Left kidney (tissue), 2 donors: Measurements from ENCODE around the gene DARS2. TPM values are rescaled to one million over a fixed set of nuclear protein-coding genes. Genes with fewer than 3 reads are reported as not detected.
"Not testable (repeated sequence)": the region's sequence is repeated elsewhere in the genome, so short reads cannot be mapped to it uniquely, and the experiment has no call there.

Experiments used
- DNase-seq: peaks from one replicate; pipeline ENCODE4 v3.0.0-alpha.2; 2013
- polyA plus RNA-seq: library from polyadenylated mRNA; unstranded; fragments of 120-200 nt; gene quantifications from one replicate; pipeline ENCODE4 v1.2.1, GENCODE V29; 2013; ENCODE audit not compliant: insufficient read length

The DARS2 gene
- polyA plus RNA-seq, 1 donor, result 33.3 TPM

- DNase-seq, result no peak
Observed at GRCh38 chr1:173860065-173860464, 35.6 kb downstream of the DARS2 start.

GRCh38 chr1:173861731-173862145 lies 37.3 kb downstream of the DARS2 start:
- DNase-seq, result no peak

GRCh38 chr1:173862146-173862768 lies 37.8 kb downstream of the DARS2 start:
- not testable (repeated sequence) for DNase-seq

- DNase-seq, result no peak
Observed at GRCh38 chr1:173862769-173863223, 38.3 kb downstream of the DARS2 start.

GRCh38 chr1:173863224-173864161 lies 39.0 kb downstream of the DARS2 start:
- no peak for DNase-seq

GRCh38 chr1:173864179-173864867 lies 39.9 kb downstream of the DARS2 start:
- DNase-seq, result no peak

- DNase-seq, result no peak
Observed at GRCh38 chr1:173865468-173866164, 41.1 kb downstream of the DARS2 start.

- DNase-seq, result no peak
Observed at GRCh38 chr1:173866413-173867115, 42.1 kb downstream of the DARS2 start.

- no peak for DNase-seq
Observed at GRCh38 chr1:173867141-173867752, 42.8 kb downstream of the DARS2 start.

GRCh38 chr1:173867753-173868265 lies 43.3 kb downstream of the DARS2 start, which contains the start of gene GAS5:
Gene GAS5, minus strand, starts transcription at chr1:173867989.
- peak; percentile 100 for DNase-seq

- DNase-seq, result peak; percentile 81
Observed at GRCh38 chr1:173868266-173869020, 44.0 kb downstream of the DARS2 start, which contains the start of gene ZBTB37. Gene ZBTB37, plus strand, starts transcription at chr1:173868380. Its CDS starts 1,846 bp downstream, at chr1:173870226.

GRCh38 chr1:173869021-173869359 lies 44.5 kb downstream of the DARS2 start:
- no peak for DNase-seq

- no peak for DNase-seq
Observed at GRCh38 chr1:173870252-173871075, 46.0 kb downstream of the DARS2 start.

- DNase-seq, result no peak
Observed at GRCh38 chr1:173871091-173871490, 46.6 kb downstream of the DARS2 start.

GRCh38 chr1:173871500-173871899 lies 47.0 kb downstream of the DARS2 start:
- DNase-seq, result no peak

- no peak for DNase-seq
Observed at GRCh38 chr1:173876732-173877131, 52.3 kb downstream of the DARS2 start.

- no peak for DNase-seq
Observed at GRCh38 chr1:173878251-173878650, 53.8 kb downstream of the DARS2 start.

GRCh38 chr1:173881117-173881516 lies 56.6 kb downstream of the DARS2 start:
- DNase-seq, result not testable (repeated sequence)

- DNase-seq, result no peak
Observed at GRCh38 chr1:173884701-173885100, 60.2 kb downstream of the DARS2 start.
